Adrenal gland (tissue), 12 donors: ENCODE results near the gene KIAA0513. TPM values are rescaled to one million over a fixed set of nuclear protein-coding genes. Genes with fewer than 3 reads are reported as not detected.

Source experiments
- DNase-seq, 7 donors: peaks; one replicate each; pipeline ENCODE4 v3.0.0-alpha.2; 2019 to 2020
- H3K27ac ChIP-seq, 5 donors: fragments of 200-600 bp; sonication (generic) in 4 of 5; 1 replicate in 3 of 5; 2 replicates in 2 of 5; pipeline versions ENCODE4 v1.5.1 to v1.8.0; 2016 to 2020; ENCODE audit warnings: mild to moderate bottlenecking in 1 of 5
- H3K27me3 ChIP-seq: fragments of 200-600 bp; 2 replicates; pipeline ENCODE4 v1.8.0; 2021
- H3K36me3 ChIP-seq, 2 donors: fragments of 200-600 bp; replicated peaks in 1 of 2; 1 replicate in 1 of 2; 2 replicates in 1 of 2; pipeline versions ENCODE4 v1.5.1 to v1.8.0; 2018 to 2022
- H3K4me1 ChIP-seq, 2 donors: fragments of 200-600 bp; replicated peaks in 1 of 2; 1 replicate in 1 of 2; 2 replicates in 1 of 2; pipeline versions ENCODE4 v1.5.1 to v1.8.0; 2018 to 2021
- H3K4me3 ChIP-seq, 4 donors: fragments of 200-600 bp; sonication (generic) in 3 of 4; one replicate each; pipeline ENCODE4 v1.5.1; 2016 to 2018
- H3K9me3 ChIP-seq, 3 donors: fragments of 200-600 bp; sonication (generic) in 1 of 3; replicated peaks in 1 of 3; 1 replicate in 2 of 3; 2 replicates in 1 of 3; pipeline versions ENCODE4 v1.5.1 to v1.8.0; 2016 to 2021
- POLR2A ChIP-seq, 2 donors: fragments of 450-650 bp; IDR thresholded peaks; one replicate each; pipeline ENCODE4 v1.6.1; 2017; ENCODE audit warnings: antibody characterized with exemption in 2 of 2, mild to moderate bottlenecking in 2 of 2, moderate library complexity in 1 of 2
- WGBS, 4 donors: extraction: QIAGEN DNeasy Blood & Tissue Kit in 2 of 4; methylation state at CpG; one replicate each; pipeline versions ENCODE4 v1.1.5 to v1.1.7; 2013 to 2017; 5-methylcytosine and 5-hydroxymethylcytosine counted together
- intact Hi-C, 2 donors: fragments of 100-400 bp; cut with DNase I; formaldehyde crosslinking; loops; one replicate each; pipeline versions ENCODE4 v1.14.1 to v1.15.0; 2022 to 2023
- polyA plus RNA-seq, 3 donors: library from polyadenylated mRNA; stranded (reverse); fragments of 200-250 nt in 2 of 3; fragments of 350-450 nt in 1 of 3; fragmentation: Illumina TruSeq in 1 of 3; extraction: RNeasy Lipid Tissue Mini Kit (QIAGEN cat#74804) in 1 of 3; gene quantifications; one replicate each; pipeline ENCODE4 v1.2.3, GENCODE V29; 2013 to 2014
- total RNA-seq, 9 donors: library from RNA; depleted of rRNA in 4 of 9; stranded (reverse); fragments of >200 nt in 4 of 9; fragments of 120-200 nt in 1 of 9; fragmentation: NEBNext Ultra II Directional in 1 of 9; extraction: Animal tissue kit (Norgen Biotek cat#: 25700) in 1 of 9; gene quantifications; one replicate each; pipeline versions ENCODE4 v1.1.0 to v1.2.4, GENCODE V29; 2013 to 2023
- TF ChIP-seq, protein P1 (sequence below), 6 experiments: fragments of 450-650 bp in 4 of 6; fragments of 200-600 bp in 2 of 6; sonication (generic) in 1 of 6; IDR thresholded peaks; 1 replicate in 5 of 6; 2 replicates in 1 of 6; pipeline versions ENCODE4 v1.5.1 to v1.8.0; 2016 to 2021; ENCODE audit warnings: antibody characterized with exemption in 6 of 6, mild to moderate bottlenecking in 2 of 6, moderate library complexity in 1 of 6
- donor health status: healthy with polysubstance abuse.
- donor health status: Bipolar disorder and iron deficiency.
- donor health status: DM: yes; HTN: yes; CAD: no.
- donor health status: DM: no; HTN: no; CAD: no.
- donor health status: DM: no; HTN: no; CAD: no.
- donor health status: DM: yes; HTN: yes; CAD: no.

KIAA0513 gene
- total and polyA plus RNA-seq, 12 donors, result 7.5 to 36.7 (median 17.8) TPM

DNA sequence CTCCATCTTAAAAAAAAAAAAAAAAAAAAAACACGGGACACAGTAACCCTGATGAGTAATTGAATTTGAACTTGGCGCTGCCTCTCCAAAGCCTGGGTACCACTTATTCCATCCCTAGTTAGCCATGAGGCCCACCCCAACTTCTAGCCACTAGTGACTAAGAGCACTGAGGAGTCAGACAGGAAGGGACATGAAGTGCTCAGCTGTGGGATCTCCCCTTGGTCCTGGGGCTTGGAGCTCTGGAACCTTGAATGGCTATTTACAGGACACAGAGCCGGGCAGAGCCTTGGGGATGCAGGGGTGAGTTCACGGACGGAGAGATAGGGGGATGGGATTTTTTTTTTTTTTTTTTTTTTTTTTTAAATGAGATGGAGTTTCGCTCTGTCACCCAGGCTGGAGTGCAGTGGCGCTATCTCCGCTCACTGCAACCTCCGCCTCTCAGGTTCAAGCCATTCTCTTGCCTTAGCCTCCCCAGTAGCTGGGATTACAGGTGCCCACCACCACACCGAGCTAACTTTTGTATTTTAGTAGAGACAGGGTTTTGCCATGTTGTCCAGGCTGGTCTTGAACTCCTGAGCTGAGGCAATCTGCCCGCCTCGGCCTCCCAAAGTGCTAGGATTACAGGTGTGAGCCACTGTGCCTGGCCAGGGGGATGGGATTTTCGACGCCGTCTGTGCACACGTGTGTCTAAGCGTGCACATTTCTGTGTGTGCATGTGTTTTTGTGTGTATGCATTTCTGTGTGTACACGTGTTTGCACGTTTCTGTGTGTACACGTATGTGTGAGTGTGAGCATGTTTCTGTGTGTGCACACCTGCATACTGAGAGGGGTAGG, 105.1 kb downstream of the KIAA0513 start:
- DNase-seq, result no peak
- no peak for TF ChIP-seq POLR2A (IDR thresholded peaks at IDR 0.05)
- TF ChIP-seq, protein P1, sequence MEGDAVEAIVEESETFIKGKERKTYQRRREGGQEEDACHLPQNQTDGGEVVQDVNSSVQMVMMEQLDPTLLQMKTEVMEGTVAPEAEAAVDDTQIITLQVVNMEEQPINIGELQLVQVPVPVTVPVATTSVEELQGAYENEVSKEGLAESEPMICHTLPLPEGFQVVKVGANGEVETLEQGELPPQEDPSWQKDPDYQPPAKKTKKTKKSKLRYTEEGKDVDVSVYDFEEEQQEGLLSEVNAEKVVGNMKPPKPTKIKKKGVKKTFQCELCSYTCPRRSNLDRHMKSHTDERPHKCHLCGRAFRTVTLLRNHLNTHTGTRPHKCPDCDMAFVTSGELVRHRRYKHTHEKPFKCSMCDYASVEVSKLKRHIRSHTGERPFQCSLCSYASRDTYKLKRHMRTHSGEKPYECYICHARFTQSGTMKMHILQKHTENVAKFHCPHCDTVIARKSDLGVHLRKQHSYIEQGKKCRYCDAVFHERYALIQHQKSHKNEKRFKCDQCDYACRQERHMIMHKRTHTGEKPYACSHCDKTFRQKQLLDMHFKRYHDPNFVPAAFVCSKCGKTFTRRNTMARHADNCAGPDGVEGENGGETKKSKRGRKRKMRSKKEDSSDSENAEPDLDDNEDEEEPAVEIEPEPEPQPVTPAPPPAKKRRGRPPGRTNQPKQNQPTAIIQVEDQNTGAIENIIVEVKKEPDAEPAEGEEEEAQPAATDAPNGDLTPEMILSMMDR (IDR thresholded peaks at IDR 0.05), result no peak
- Histone ChIP-seq H3K4me3 (no peak overlapping the region), H3K27me3 (no peaks in the 10 kb centered on the region), H3K9me3 (peaks cover 0 to 4% (median 0%) of the 10 kb centered on the region in 3 donors), H3K36me3 (no peaks in the 10 kb centered on the region), H3K27ac (no peak overlapping the region), H3K4me1 (peaks cover 12 to 37% of the 10 kb centered on the region in 2 donors)
- intact Hi-C loops, result no loop called here
- 92 to 94% (median 93%) methylated on average over 20 of the region's 20 CpGs for WGBS, 4 donors

DNA sequence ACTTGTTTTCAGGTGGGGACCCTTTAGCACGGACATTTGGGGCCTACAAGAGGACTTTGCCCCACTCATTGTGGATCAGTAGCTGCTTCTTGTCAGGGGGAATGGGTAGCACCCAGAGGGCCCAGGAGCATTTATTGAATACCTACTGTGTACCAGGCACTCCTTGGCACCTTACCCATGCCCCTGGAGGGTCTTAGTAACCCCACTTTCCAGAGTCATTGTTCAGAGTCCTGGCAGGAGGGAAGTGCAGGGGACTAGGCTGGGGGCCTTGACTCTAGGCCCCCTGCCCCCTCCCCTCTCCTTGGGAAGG, 105.7 kb downstream of the KIAA0513 start:
- intact Hi-C loops, result no loop called here
- H3K4me3 ChIP-seq, result no peak overlapping the region
- H3K27me3 ChIP-seq, result no peaks in the 10 kb centered on the region
- H3K4me1 ChIP-seq, result peaks cover 12 to 43% of the 10 kb centered on the region in 2 donors
- no peak for TF ChIP-seq POLR2A (IDR thresholded peaks at IDR 0.05)
- TF ChIP-seq, protein P1 (IDR thresholded peaks at IDR 0.05), result no peak
- H3K36me3 ChIP-seq, result no peaks in the 10 kb centered on the region
- peaks cover 0 to 4% (median 0%) of the 10 kb centered on the region in 3 donors for H3K9me3 ChIP-seq
- no peak overlapping the region for H3K27ac ChIP-seq
- 90 to 100% (median 98%) methylated on average over 1 of the region's 1 CpG for WGBS, 4 donors
- DNase-seq, result no peak

DNA sequence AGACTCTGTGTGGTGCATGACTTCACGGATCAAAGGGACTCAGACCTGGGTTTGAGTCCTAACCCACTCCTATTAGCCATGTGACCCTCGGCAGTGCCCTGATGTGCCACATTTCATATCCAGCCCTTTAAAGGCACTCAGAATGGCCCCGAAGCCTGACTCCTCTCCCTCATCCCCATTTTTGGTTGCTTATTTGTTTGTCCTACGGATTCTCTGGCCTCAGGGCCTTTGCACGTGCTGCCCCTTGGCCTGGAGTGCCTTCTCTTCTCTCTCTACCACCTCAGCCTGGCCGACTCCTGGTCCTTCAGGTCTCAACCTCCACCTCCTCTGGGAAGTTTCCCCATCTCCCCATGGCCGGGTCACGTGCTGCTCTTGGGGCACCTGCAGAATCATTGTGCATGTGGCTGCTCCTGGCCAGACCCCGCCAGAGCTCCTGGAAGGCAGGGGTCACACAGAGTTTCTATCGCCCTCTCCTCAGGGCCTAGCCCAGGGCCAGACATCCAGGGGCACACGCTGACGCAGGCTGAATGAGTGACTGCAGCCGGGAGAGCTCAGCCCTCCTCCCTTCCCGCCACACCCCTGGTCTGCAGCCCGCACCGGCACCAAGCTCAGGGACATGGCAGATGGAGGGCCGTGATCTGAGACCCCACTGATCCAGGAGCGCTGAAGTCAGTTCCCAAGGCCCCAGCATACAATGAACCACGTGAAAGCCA, 106.6 kb downstream of the KIAA0513 start:
- intact Hi-C loops, result no loop called here
- Histone ChIP-seq H3K27ac (peak overlapping the region in 2 of 5 donors; percentile 34 to 99), H3K9me3 (peaks cover 0 to 4% (median 0%) of the 10 kb centered on the region in 3 donors), H3K4me1 (peaks cover 12 to 43% of the 10 kb centered on the region in 2 donors), H3K4me3 (no peak overlapping the region), H3K36me3 (no peaks in the 10 kb centered on the region), H3K27me3 (no peaks in the 10 kb centered on the region)
- DNase-seq, result no peak
- 89 to 92% (median 91%) methylated on average over 11 to 19 of the region's 19 CpGs for WGBS, 4 donors
- TF ChIP-seq, protein P1 (IDR thresholded peaks at IDR 0.05), result no peak
- no peak for TF ChIP-seq POLR2A (IDR thresholded peaks at IDR 0.05)

DNA sequence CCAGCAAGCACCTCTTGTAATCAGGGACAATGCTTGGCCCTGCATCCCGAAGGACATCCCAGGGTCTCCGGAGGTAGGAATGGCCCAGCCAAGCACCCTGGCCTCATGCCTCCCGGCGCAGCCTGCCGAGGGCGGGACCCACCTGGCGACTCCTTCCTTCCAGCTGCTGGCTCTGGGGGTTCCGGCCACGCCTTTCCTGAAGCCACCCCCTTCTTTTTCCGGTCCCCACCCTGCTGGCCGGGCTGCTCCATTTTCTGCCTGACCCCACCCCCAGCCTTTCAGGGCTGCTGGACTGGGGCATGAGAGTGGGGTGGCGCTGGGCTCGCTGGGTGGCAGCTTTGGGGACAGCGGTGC, 107.2 kb downstream of the KIAA0513 start:
- H3K27ac ChIP-seq, result peak overlapping the region in 2 of 5 donors; percentile 34 to 99
- 72 to 89% (median 74%) methylated on average over 10 to 14 of the region's 14 CpGs for WGBS, 4 donors
- DNase-seq, result peak in 1 of 7 donors; percentile 46

More for the DNA sequence above, 107.2 kb downstream of the KIAA0513 start:
- H3K4me3 ChIP-seq, result no peak overlapping the region
- peaks cover 0 to 4% (median 0%) of the 10 kb centered on the region in 3 donors for H3K9me3 ChIP-seq
- H3K36me3 ChIP-seq, result no peaks in the 10 kb centered on the region
- TF ChIP-seq, protein P1 (IDR thresholded peaks at IDR 0.05), result no peak
- no peak for TF ChIP-seq POLR2A (IDR thresholded peaks at IDR 0.05)
- peaks cover 12 to 40% of the 10 kb centered on the region in 2 donors for H3K4me1 ChIP-seq
- H3K27me3 ChIP-seq, result no peaks in the 10 kb centered on the region
- intact Hi-C loops, result no loop called here
